ENCODE data around the gene C4B.
"Not testable (repeated sequence)": the region's sequence is repeated elsewhere in the genome, so short reads cannot be mapped to it uniquely, and the experiment has no call there.

Gene C4B

GRCh38 chr6:32014547-32014946 lies at the start of gene C4B:
Gene C4B (plus strand): TSS chr6:32014795. CDS start chr6:32014846, 51 bp downstream.
- not testable (repeated sequence) for H3K4me3 ChIP-seq (ENCODE audit: low read length); H3K36me3 ChIP-seq (ENCODE audit: control insufficient read depth, insufficient read depth, low read length, severe bottlenecking); H3K9ac ChIP-seq (ENCODE audit: low read length); H3K27me3 ChIP-seq (replicated peaks; ENCODE audit: control insufficient read depth, insufficient read depth, low read length); H3K4me1 ChIP-seq (ENCODE audit: control insufficient read depth, insufficient read depth, low read length); H3K9me3 ChIP-seq (ENCODE audit: control insufficient read depth, low read length); DNase-seq (ENCODE audit: low read depth)

- Histone ChIP-seq H3K4me1 (ENCODE audit: control insufficient read depth, insufficient read depth, low read length) (peaks cover 12% of the 10 kb centered on the region), H3K36me3 (ENCODE audit: control insufficient read depth, insufficient read depth, low read length, severe bottlenecking) (peaks cover 96% of the 10 kb centered on the region), H3K27me3 (replicated peaks; ENCODE audit: control insufficient read depth, insufficient read depth, low read length) (no peaks in the 10 kb centered on the region), H3K4me3 (ENCODE audit: low read length) (no peak overlapping the region), H3K9ac (ENCODE audit: low read length) (no peak overlapping the region), H3K9me3 (ENCODE audit: control insufficient read depth, low read length) (no peaks in the 10 kb centered on the region)
- DNase-seq (ENCODE audit: low read depth), result no peak
Measured at GRCh38 chr6:31965700-31966099, 48.9 kb upstream of the C4B start.

GRCh38 chr6:31966506-31966905 lies 48.1 kb upstream of the C4B start:
- Histone ChIP-seq H3K9me3 (ENCODE audit: control insufficient read depth, low read length) (no peaks in the 10 kb centered on the region), H3K27me3 (replicated peaks; ENCODE audit: control insufficient read depth, insufficient read depth, low read length) (no peaks in the 10 kb centered on the region), H3K4me1 (ENCODE audit: control insufficient read depth, insufficient read depth, low read length) (peaks cover 20% of the 10 kb centered on the region), H3K36me3 (ENCODE audit: control insufficient read depth, insufficient read depth, low read length, severe bottlenecking) (peaks cover 88% of the 10 kb centered on the region), H3K4me3 (ENCODE audit: low read length) (no peak overlapping the region), H3K9ac (ENCODE audit: low read length) (no peak overlapping the region)
- DNase-seq (ENCODE audit: low read depth), result no peak

GRCh38 chr6:31966997-31967925 lies 47.3 kb upstream of the C4B start:
- Histone ChIP-seq H3K9ac (ENCODE audit: low read length) (no peak overlapping the region), H3K4me1 (ENCODE audit: control insufficient read depth, insufficient read depth, low read length) (peaks cover 21% of the 10 kb centered on the region), H3K36me3 (ENCODE audit: control insufficient read depth, insufficient read depth, low read length, severe bottlenecking) (peaks cover 80% of the 10 kb centered on the region), H3K9me3 (ENCODE audit: control insufficient read depth, low read length) (no peaks in the 10 kb centered on the region), H3K4me3 (ENCODE audit: low read length) (no peak overlapping the region), H3K27me3 (replicated peaks; ENCODE audit: control insufficient read depth, insufficient read depth, low read length) (no peaks in the 10 kb centered on the region)
- no peak for DNase-seq (ENCODE audit: low read depth)

- DNase-seq (ENCODE audit: low read depth), result no peak
- H3K36me3 ChIP-seq (ENCODE audit: control insufficient read depth, insufficient read depth, low read length, severe bottlenecking), result peaks cover 73% of the 10 kb centered on the region
- peaks cover 24% of the 10 kb centered on the region for H3K4me1 ChIP-seq (ENCODE audit: control insufficient read depth, insufficient read depth, low read length)
- H3K27me3 ChIP-seq (replicated peaks; ENCODE audit: control insufficient read depth, insufficient read depth, low read length), result no peaks in the 10 kb centered on the region
- no peak overlapping the region for H3K4me3 ChIP-seq (ENCODE audit: low read length)
- no peaks in the 10 kb centered on the region for H3K9me3 ChIP-seq (ENCODE audit: control insufficient read depth, low read length)
- H3K9ac ChIP-seq (ENCODE audit: low read length), result no peak overlapping the region
Measured at GRCh38 chr6:31967926-31968320, 46.7 kb upstream of the C4B start.

GRCh38 chr6:31968326-31968725 lies 46.3 kb upstream of the C4B start:
- H3K9ac ChIP-seq (ENCODE audit: low read length), result no peak overlapping the region
- no peak overlapping the region for H3K4me3 ChIP-seq (ENCODE audit: low read length)
- H3K4me1 ChIP-seq (ENCODE audit: control insufficient read depth, insufficient read depth, low read length), result peaks cover 28% of the 10 kb centered on the region
- peaks cover 69% of the 10 kb centered on the region for H3K36me3 ChIP-seq (ENCODE audit: control insufficient read depth, insufficient read depth, low read length, severe bottlenecking)
- DNase-seq (ENCODE audit: low read depth), result no peak
- H3K9me3 ChIP-seq (ENCODE audit: control insufficient read depth, low read length), result no peaks in the 10 kb centered on the region
- no peaks in the 10 kb centered on the region for H3K27me3 ChIP-seq (replicated peaks; ENCODE audit: control insufficient read depth, insufficient read depth, low read length)

GRCh38 chr6:31968791-31969711 lies 45.5 kb upstream of the C4B start:
- H3K27me3 ChIP-seq (replicated peaks; ENCODE audit: control insufficient read depth, insufficient read depth, low read length), result no peaks in the 10 kb centered on the region
- H3K4me1 ChIP-seq (ENCODE audit: control insufficient read depth, insufficient read depth, low read length), result peaks cover 33% of the 10 kb centered on the region
- H3K9me3 ChIP-seq (ENCODE audit: control insufficient read depth, low read length), result no peaks in the 10 kb centered on the region
- DNase-seq (ENCODE audit: low read depth), result no peak
- peaks cover 62% of the 10 kb centered on the region for H3K36me3 ChIP-seq (ENCODE audit: control insufficient read depth, insufficient read depth, low read length, severe bottlenecking)
- H3K9ac ChIP-seq (ENCODE audit: low read length), result no peak overlapping the region
- no peak overlapping the region for H3K4me3 ChIP-seq (ENCODE audit: low read length)

- peak overlapping the region; percentile 96 for H3K9ac ChIP-seq (ENCODE audit: low read length)
- no peaks in the 10 kb centered on the region for H3K27me3 ChIP-seq (replicated peaks; ENCODE audit: control insufficient read depth, insufficient read depth, low read length)
- no peaks in the 10 kb centered on the region for H3K9me3 ChIP-seq (ENCODE audit: control insufficient read depth, low read length)
- peak overlapping the region; percentile 87 for H3K4me3 ChIP-seq (ENCODE audit: low read length)
- peaks cover 54% of the 10 kb centered on the region for H3K36me3 ChIP-seq (ENCODE audit: control insufficient read depth, insufficient read depth, low read length, severe bottlenecking)
- DNase-seq (ENCODE audit: low read depth), result no peak
- H3K4me1 ChIP-seq (ENCODE audit: control insufficient read depth, insufficient read depth, low read length), result peaks cover 33% of the 10 kb centered on the region
Measured at GRCh38 chr6:31969712-31970603, 44.6 kb upstream of the C4B start.

- Histone ChIP-seq H3K27me3 (replicated peaks; ENCODE audit: control insufficient read depth, insufficient read depth, low read length) (no peaks in the 10 kb centered on the region), H3K36me3 (ENCODE audit: control insufficient read depth, insufficient read depth, low read length, severe bottlenecking) (peaks cover 46% of the 10 kb centered on the region), H3K4me1 (ENCODE audit: control insufficient read depth, insufficient read depth, low read length) (peaks cover 33% of the 10 kb centered on the region), H3K9me3 (ENCODE audit: control insufficient read depth, low read length) (no peaks in the 10 kb centered on the region), H3K9ac (ENCODE audit: low read length) (peak overlapping the region; percentile 96), H3K4me3 (ENCODE audit: low read length) (peak overlapping the region; percentile 87)
- peak; percentile 1 for DNase-seq (ENCODE audit: low read depth)
Measured at GRCh38 chr6:31970604-31971271, 43.9 kb upstream of the C4B start.

- Histone ChIP-seq H3K9me3 (ENCODE audit: control insufficient read depth, low read length) (no peaks in the 10 kb centered on the region), H3K27me3 (replicated peaks; ENCODE audit: control insufficient read depth, insufficient read depth, low read length) (no peaks in the 10 kb centered on the region), H3K9ac (ENCODE audit: low read length) (peak overlapping the region; percentile 96), H3K36me3 (ENCODE audit: control insufficient read depth, insufficient read depth, low read length, severe bottlenecking) (peaks cover 39% of the 10 kb centered on the region), H3K4me3 (ENCODE audit: low read length) (peak overlapping the region; percentile 87), H3K4me1 (ENCODE audit: control insufficient read depth, insufficient read depth, low read length) (peaks cover 33% of the 10 kb centered on the region)
- no peak for DNase-seq (ENCODE audit: low read depth)
Measured at GRCh38 chr6:31971279-31971992, 43.2 kb upstream of the C4B start.
